ENCODE data around the gene ASPRV1. TPM values are rescaled to one million over a fixed set of nuclear protein-coding genes. Genes with fewer than 3 reads are reported as not detected.
A peak's percentile ranks its signal among the peaks of the same experiment; 100 is the strongest.

ASPRV1 gene
- total RNA-seq, 1 experiment from 2014 or later, result 0.90 TPM

DNA sequence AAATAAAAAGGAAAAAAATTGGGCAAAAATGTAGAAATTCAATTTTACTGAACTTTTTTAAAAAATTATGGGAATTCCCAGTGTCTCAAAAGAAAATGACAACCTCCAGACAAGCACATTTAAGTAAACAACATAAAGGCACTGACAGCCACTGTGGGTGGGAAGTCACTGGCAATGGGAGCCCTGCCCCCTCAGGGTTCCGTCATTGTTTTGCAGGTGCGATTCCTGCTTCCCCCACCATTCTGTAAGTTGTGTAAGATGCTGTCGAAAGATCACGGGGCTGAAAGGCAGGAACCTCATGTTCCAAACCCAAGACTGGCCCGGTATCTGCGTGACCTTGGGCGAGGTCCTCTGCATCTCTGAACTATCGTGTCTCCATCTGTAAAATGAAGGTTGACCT is 15.8 kb upstream of the ASPRV1 start:
- Histone ChIP-seq H3K27me3 (ENCODE audit: control insufficient read depth, insufficient read depth, low read length) (no peaks in the 10 kb centered on the region; the same call in 1 of the 2 replicates), H3K36me3 (replicated peaks; ENCODE audit: control insufficient read depth, insufficient read depth, low read length) (no peaks in the 10 kb centered on the region), H3K4me3 (ENCODE audit: insufficient read depth, low read depth, low read length) (no peak overlapping the region)
- peak; percentile 66 for DNase-seq

DNA sequence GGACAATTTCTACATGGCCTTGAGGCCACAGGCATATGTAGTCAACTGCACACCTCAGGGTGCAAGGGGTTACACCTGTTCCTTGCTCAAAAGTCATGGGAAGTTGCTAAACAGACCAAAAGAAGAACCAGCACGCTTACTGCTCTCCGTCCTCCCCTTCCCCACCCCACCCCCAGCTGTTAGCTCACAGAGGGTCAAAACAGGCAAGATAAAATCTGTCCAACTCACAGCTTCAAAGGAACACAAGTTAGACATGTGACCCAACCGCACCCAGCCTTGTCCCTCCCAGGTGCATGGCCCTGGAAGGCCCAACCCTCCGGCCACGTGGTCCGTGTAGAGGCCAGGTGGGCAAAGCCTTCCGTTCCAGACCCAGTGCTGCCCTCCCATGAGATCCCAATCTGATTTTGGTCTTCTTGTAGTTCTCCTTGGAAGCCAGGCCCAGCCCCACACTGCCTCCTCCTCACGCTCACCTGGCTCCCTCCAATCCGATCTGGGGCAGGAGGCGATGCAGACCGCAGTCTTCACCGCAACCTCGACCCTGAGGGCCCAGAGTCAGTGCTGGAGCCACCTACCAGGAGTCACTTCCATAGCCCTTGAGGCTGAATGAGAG is 14.5 kb upstream of the ASPRV1 start:
- Histone ChIP-seq H3K36me3 (replicated peaks; ENCODE audit: control insufficient read depth, insufficient read depth, low read length) (no peaks in the 10 kb centered on the region), H3K4me3 (ENCODE audit: insufficient read depth, low read depth, low read length) (no peak overlapping the region), H3K27me3 (ENCODE audit: control insufficient read depth, insufficient read depth, low read length) (no peaks in the 10 kb centered on the region; the same call in 1 of the 2 replicates)
- DNase-seq, result no peak

DNA sequence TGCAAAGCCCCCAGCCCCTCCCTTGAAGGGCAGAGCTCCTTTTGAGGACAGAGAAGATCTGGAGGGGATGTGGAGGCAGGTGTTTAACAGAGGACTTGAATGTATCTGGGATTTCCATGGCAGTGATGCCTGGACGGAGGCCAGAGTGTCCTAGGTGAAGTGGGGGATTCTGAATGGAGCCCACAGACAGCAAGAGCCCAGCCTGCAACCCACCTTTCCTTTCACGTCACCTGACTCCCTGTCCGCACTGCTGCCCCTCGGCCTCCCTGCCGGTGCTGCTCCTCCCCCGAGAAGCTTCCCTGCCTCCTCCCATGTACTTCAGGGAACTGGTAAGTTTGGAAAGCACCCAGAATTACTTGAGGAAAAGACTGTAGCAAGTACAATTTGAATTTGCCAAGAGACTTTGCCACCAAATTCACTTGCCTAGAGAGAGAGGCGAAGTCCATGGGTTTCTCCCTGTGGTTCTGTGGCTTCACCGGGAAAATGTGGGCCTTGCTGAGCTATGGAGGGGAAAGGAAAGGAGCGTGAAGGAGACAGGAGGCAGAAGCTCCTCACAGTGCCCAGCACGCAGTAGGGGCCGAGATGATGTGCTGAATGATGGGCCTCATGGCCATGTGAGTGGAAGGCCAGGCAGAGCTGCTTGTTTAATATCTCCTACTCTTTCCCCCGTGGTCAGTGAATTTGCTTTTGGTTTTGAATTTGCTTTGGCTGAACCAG is 13.9 kb upstream of the ASPRV1 start:
- Histone ChIP-seq H3K27me3 (ENCODE audit: control insufficient read depth, insufficient read depth, low read length) (no peaks in the 10 kb centered on the region; the same call in 1 of the 2 replicates), H3K4me3 (ENCODE audit: insufficient read depth, low read depth, low read length) (no peak overlapping the region), H3K36me3 (replicated peaks; ENCODE audit: control insufficient read depth, insufficient read depth, low read length) (no peaks in the 10 kb centered on the region)
- DNase-seq, result peak; percentile 66

DNA sequence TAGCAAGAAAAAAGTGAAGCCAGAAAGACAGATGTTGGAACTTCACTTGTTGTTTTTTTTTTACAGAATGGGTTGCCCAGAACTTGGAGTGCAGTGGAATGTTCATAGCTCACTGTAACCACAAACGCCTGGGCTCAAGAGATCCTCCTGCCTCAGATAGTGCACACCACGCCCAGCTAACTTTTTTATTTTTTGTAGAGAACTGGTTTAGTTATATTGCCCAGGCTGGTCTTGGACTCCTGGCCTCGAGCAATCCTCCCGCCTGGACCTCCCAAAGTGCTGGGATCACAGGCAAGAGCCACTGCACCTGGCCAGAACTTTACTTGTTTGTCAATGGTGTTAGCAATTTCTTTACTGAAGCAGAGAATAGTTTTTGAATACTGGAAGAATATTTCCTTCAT is 11.9 kb upstream of the ASPRV1 start:
- H3K27me3 ChIP-seq (ENCODE audit: control insufficient read depth, insufficient read depth, low read length), result no peaks in the 10 kb centered on the region; the same call in 1 of the 2 replicates
- no peak overlapping the region for H3K4me3 ChIP-seq (ENCODE audit: insufficient read depth, low read depth, low read length)
- H3K36me3 ChIP-seq (replicated peaks; ENCODE audit: control insufficient read depth, insufficient read depth, low read length), result no peaks in the 10 kb centered on the region
- DNase-seq, result no peak

DNA sequence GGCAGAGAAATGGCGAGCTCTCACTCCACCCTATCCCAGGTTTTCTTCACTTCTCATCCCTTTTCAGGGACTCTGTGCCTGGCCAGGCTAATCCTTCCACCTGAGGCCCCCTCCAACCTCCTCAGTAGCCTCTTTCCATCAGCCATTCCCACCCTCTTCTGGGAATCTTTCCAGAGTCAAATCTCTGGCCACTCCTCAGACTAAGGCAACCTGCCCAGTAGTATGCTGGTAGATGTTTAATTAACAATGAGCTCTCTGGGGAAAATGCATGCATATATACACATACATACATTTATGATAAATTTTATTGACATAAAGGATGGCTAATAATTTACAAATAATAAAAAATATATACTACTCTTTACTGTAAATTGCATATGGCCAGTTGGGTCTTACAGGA is 11.4 kb upstream of the ASPRV1 start:
- Histone ChIP-seq H3K36me3 (replicated peaks; ENCODE audit: control insufficient read depth, insufficient read depth, low read length) (no peaks in the 10 kb centered on the region), H3K4me3 (ENCODE audit: insufficient read depth, low read depth, low read length) (no peak overlapping the region), H3K27me3 (ENCODE audit: control insufficient read depth, insufficient read depth, low read length) (no peaks in the 10 kb centered on the region; the same call in 1 of the 2 replicates)
- DNase-seq, result no peak

DNA sequence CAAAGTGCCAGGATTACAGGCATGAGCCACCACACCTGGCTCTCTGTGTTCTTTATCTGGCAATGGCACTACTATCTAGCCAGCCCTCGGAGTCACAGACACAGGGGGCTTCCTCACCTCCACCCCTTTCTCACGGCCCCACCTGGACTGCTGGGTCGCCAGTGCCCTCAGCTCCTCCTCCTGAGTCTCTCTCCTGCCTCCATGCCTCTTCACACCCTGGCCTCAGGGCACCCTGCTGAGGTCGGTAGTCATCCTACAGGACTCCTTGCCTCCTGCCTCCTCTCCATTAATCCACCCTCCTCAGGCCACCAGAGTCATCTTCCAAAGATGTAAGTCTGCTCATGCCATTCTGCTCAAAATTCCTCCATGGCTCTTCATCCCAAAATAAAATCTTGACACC is 8.6 kb upstream of the ASPRV1 start:
- no peak for DNase-seq

DNA sequence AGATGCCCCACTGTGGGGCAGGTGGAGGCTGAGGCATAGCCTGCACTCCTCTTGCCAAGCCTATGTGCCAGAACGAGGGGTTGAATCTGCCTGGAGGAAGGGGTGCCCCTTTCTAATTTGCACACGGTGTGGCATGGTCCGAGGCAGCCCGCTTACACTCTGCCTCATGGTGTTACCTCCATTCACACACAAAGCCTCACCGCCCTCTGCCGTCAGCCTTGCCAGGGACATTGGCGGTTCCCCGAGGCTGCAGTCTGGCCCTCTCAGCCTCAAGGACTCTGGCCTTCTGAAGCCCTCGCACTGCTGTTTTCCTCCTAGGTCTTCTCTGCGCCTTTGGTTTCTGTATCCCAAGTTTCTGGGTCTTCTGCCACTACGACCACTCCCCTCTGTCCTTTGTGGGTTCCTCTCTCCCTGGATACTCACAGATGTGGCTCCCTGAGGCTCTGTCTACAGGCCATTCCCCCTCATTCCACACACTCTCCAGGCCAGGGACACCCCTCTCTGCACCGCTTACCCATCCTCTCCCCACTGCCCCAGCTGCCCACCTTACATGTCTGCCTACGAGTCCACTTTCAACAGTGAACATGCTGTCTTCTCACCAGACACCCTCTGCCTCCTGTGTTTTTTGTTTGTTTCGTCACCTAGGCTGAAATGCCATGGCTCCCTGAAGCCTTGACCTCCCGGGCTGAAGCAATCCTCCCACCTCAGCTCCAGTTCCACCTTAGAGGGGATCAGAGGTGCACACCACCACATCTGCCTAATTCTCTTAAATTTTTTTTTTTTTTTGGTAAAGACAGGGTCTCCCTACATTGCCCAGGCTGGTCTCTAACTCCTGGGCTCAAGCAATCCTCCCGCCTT is 7.9 kb upstream of the ASPRV1 start:
- no peak overlapping the region for H3K4me3 ChIP-seq (ENCODE audit: insufficient read depth, low read depth, low read length)
- no peaks in the 10 kb centered on the region for H3K36me3 ChIP-seq (replicated peaks; ENCODE audit: control insufficient read depth, insufficient read depth, low read length)
- no peaks in the 10 kb centered on the region for H3K27me3 ChIP-seq (ENCODE audit: control insufficient read depth, insufficient read depth, low read length)
- DNase-seq, result no peak

More for the DNA sequence above, 8.6 kb upstream of the ASPRV1 start:
- Histone ChIP-seq H3K4me3 (ENCODE audit: insufficient read depth, low read depth, low read length) (no peak overlapping the region), H3K27me3 (ENCODE audit: control insufficient read depth, insufficient read depth, low read length) (no peaks in the 10 kb centered on the region; the same call in 1 of the 2 replicates), H3K36me3 (replicated peaks; ENCODE audit: control insufficient read depth, insufficient read depth, low read length) (no peaks in the 10 kb centered on the region)

DNA sequence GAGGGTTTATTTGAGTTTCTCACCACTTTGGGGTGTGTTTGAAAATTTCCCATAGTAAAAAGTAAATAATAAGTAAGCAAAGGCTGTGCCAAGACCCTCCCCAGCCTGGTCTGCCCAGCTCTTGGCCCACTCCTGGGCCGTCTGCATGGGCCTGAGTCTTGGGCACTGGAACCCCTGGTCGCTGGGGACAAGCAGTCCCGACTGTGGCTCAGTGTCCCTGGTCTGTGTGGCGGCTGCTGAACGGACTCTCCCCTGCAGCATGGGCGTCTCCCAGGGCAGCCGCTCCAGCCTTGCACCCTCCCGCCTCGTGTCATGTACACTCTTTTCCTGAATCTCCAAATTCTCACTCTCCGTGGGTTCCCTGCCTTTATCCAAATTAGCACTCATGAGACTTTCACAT is 7.2 kb upstream of the ASPRV1 start:
- no peaks in the 10 kb centered on the region for H3K36me3 ChIP-seq (replicated peaks; ENCODE audit: control insufficient read depth, insufficient read depth, low read length)
- no peak overlapping the region for H3K4me3 ChIP-seq (ENCODE audit: insufficient read depth, low read depth, low read length)
- H3K27me3 ChIP-seq (ENCODE audit: control insufficient read depth, insufficient read depth, low read length), result no peaks in the 10 kb centered on the region
- DNase-seq, result no peak

DNA sequence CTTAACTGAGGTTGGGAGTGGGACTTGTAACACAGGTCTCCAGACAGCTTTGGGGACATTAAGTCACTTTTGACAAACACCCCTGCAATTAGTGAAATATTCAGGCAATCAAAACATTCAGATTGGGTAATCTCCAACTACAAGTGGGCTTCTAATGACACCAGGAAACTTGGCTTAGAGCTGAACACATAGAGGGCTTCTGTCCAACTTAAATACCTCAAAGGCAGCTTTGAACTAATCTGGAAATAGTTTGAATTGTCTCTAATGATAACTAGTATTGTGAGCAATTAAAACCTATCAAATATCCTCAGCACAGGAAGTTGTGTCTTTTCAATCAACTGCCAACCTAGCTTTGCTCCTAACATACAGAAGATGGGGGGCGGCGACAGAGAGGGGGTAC is 5.1 kb upstream of the ASPRV1 start:
- Histone ChIP-seq H3K4me3 (ENCODE audit: insufficient read depth, low read depth, low read length) (no peak overlapping the region), H3K36me3 (replicated peaks; ENCODE audit: control insufficient read depth, insufficient read depth, low read length) (no peaks in the 10 kb centered on the region), H3K27me3 (ENCODE audit: control insufficient read depth, insufficient read depth, low read length) (no peaks in the 10 kb centered on the region)
- DNase-seq, result no peak

DNA sequence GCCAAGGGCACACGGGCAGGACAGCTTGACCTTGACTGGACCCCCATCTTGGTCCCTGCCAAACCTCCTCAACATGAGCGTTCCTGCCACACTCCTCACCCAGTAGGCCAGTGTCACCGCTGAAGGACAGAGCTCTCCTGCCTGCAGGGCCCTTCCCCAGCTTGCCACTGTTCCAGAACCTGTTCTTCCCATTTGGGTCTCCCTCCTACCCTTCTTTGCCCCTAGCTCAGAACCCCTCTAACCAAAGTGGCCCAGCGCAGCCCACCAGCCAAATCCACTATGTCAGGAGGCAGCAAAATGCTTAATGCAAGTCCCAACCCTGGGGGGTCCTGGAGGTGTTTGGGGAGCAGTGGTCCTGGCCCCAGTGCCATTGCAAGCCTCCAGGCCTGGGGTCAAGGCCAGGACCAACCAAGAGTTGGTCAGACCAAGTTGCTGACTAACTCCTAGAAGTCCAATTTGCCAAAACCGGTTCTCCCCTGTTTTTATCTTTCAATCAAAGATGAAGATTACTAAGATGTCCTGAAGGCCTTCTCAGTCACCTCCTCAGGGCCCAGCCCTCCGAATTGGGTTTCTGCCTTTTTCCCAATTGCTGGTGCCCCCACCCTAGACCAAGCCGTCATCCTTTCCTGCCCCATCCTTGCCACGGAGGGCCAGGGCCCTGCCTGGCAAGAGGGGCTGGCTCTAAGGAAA is 4.5 kb upstream of the ASPRV1 start:
- DNase-seq, result no peak
- Histone ChIP-seq H3K36me3 (replicated peaks; ENCODE audit: control insufficient read depth, insufficient read depth, low read length) (no peaks in the 10 kb centered on the region), H3K27me3 (ENCODE audit: control insufficient read depth, insufficient read depth, low read length) (no peaks in the 10 kb centered on the region), H3K4me3 (ENCODE audit: insufficient read depth, low read depth, low read length) (no peak overlapping the region)

DNA sequence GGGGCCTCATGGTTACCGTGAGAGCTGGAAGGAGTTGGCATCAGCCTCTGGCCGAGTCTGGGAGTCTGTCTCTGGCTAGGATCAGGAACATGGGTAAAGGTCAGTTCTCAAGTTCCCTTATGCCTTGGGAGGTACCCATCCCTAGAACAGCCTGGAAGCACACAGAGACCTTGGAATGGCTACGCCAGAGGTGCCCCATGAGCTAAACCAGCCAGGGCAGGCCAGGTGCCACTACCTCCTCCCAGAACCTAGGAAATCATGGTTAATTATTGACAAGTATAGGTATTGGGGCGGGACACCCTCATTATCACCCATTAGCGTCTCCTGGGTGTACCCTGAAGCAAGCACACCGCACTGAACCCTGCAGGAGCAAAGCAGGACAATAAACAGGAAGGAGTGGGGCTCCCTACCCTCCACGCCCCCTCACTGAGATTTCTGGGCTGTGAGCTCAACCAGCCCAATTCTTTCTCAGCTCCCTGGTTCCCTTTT is 3.0 kb upstream of the ASPRV1 start:
- no peak overlapping the region for H3K4me3 ChIP-seq (ENCODE audit: insufficient read depth, low read depth, low read length)
- DNase-seq, result no peak
- H3K36me3 ChIP-seq (replicated peaks; ENCODE audit: control insufficient read depth, insufficient read depth, low read length), result no peaks in the 10 kb centered on the region
- no peaks in the 10 kb centered on the region for H3K27me3 ChIP-seq (ENCODE audit: control insufficient read depth, insufficient read depth, low read length)

DNA sequence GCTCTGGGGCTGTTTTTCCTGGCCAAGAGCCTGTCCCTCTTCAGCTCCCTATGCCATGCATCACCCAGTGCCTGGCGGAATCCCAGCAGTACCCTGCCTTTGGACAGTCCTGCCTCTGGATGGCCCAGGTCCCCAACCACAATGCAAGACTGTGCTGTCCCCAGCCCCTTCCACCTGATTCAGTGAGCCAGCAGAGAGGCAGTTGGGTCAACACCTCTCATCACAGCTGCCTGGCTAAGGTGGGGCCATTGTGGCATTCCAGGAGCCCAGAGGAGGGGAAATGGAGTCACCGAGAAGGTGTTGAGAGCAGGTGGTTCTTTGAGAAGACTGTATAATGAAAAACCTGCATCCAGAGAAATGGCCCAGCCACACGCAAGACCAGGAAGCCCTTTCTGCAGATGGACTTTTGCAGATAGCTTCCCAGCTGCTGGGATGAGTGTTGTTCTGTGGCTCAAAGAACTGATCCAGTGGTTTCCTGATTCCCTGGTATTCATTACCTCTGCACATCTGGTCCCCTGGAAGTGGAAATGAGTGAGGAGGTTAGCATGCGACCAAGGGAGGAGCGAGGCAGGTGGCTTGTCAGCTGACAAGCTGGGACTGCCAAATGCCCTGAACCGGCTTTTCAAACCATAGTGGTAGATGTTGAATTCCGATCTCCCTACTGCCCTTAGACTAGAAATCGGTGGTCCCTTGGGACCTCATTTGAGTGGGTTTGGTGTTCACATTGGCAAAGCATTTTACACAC is 1.7 kb upstream of the ASPRV1 start:
- Histone ChIP-seq H3K27me3 (ENCODE audit: control insufficient read depth, insufficient read depth, low read length) (no peaks in the 10 kb centered on the region), H3K36me3 (replicated peaks; ENCODE audit: control insufficient read depth, insufficient read depth, low read length) (no peaks in the 10 kb centered on the region), H3K4me3 (ENCODE audit: insufficient read depth, low read depth, low read length) (no peak overlapping the region)
- DNase-seq, result no peak

DNA sequence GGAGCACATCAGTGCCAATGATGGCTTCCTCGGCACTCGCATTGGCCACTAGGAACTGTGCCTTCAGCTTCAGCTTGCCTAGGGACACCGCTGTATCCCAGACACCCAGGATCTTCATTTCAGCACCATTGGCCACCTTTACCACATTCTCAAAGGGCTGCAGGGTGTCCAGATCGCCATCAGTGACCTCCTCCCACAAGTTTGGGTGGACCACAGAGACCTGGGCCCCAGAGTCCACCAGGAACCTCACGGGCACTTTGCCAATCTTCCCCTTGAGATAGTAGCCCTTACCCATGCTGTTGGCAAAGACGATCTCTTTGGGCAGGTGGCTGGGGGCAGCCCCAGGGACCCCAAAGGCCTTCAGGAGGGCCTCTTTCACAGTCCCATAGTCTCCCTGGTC is 610 bp downstream of the ASPRV1 start:
- no peak overlapping the region for H3K4me3 ChIP-seq (ENCODE audit: insufficient read depth, low read depth, low read length)
- no peaks in the 10 kb centered on the region for H3K27me3 ChIP-seq (ENCODE audit: control insufficient read depth, insufficient read depth, low read length)
- no peaks in the 10 kb centered on the region for H3K36me3 ChIP-seq (replicated peaks; ENCODE audit: control insufficient read depth, insufficient read depth, low read length)
- no peak for DNase-seq

DNA sequence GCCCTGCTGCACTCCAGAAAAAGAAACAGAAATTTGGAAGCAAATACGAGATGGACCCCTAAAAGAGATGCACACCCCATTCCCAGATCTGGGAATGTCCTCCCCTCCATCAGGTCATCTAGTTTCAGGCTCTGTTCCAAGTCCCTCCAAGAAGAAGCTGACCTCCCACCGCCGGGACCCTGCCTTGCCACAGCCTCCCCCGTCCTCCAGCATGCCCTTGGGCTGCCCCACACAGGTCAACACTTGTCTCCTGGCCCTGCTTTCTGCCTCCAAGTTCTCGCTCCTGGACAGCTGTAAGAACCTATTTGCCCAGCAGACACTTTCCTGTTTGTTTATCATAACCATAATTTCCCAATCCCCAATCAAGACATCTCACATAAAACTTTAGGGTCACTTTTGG is 2.0 kb downstream of the ASPRV1 start:
- Histone ChIP-seq H3K36me3 (replicated peaks; ENCODE audit: control insufficient read depth, insufficient read depth, low read length) (no peaks in the 10 kb centered on the region), H3K4me3 (ENCODE audit: insufficient read depth, low read depth, low read length) (no peak overlapping the region), H3K27me3 (ENCODE audit: control insufficient read depth, insufficient read depth, low read length) (no peaks in the 10 kb centered on the region)
- DNase-seq, result no peak
